Thyroid gland (tissue), 4 donors: ENCODE data around the gene PERP. TPM values are rescaled to one million over a fixed set of nuclear protein-coding genes. Genes with fewer than 3 reads are reported as not detected.

ENCODE experiments used
- DNase-seq, 2 donors: peaks; one replicate each; pipeline ENCODE4 v3.0.0-alpha.2; 2019
- H3K27ac ChIP-seq, 3 donors: fragments of 200-600 bp; sonication (generic); 1 replicate in 2 of 3; 2 replicates in 1 of 3; pipeline ENCODE4 v1.5.1; 2016 to 2019; ENCODE audit warnings: mild to moderate bottlenecking in 1 of 3, moderate library complexity in 1 of 3
- H3K27me3 ChIP-seq: fragments of 200-600 bp; sonication (generic); one replicate; pipeline ENCODE4 v1.5.1; 2019
- H3K36me3 ChIP-seq, 2 donors: fragments of 200-600 bp; sonication (generic); one replicate each; pipeline ENCODE4 v1.5.1; 2016 to 2019
- H3K4me1 ChIP-seq, 2 donors: fragments of 200-600 bp; sonication (generic); one replicate each; pipeline ENCODE4 v1.5.1; 2017 to 2019
- H3K4me3 ChIP-seq, 3 donors: fragments of 200-600 bp; sonication (generic); replicated peaks in 1 of 3; 1 replicate in 2 of 3; 2 replicates in 1 of 3; pipeline ENCODE4 v1.5.1; 2016; ENCODE audit warnings: mild to moderate bottlenecking in 1 of 3
- H3K9me3 ChIP-seq: fragments of 200-600 bp; sonication (generic); one replicate; pipeline ENCODE4 v1.5.1; 2017
- POLR2A ChIP-seq, 2 donors: fragments of 450-650 bp; IDR thresholded peaks; one replicate each; pipeline ENCODE4 v1.6.1; 2017; ENCODE audit warnings: antibody characterized with exemption in 2 of 2, mild to moderate bottlenecking in 2 of 2, moderate library complexity in 1 of 2
- WGBS, 2 donors: methylation state at CpG; one replicate each; pipeline ENCODE4 v1.1.5; 2017; 5-methylcytosine and 5-hydroxymethylcytosine counted together
- intact Hi-C: fragments of 100-400 bp; cut with DNase I; formaldehyde crosslinking; loops from one replicate; pipeline ENCODE4 v1.15.1; 2023
- total RNA-seq, 4 donors: library from RNA; depleted of rRNA; stranded (reverse); fragments of >200 nt; gene quantifications; one replicate each; pipeline ENCODE4 v1.2.3, GENCODE V29; 2016
- TF ChIP-seq, protein P1 (sequence below), 6 experiments: fragments of 200-600 bp in 3 of 6; fragments of 450-650 bp in 3 of 6; sonication (generic) in 3 of 6; IDR thresholded peaks; one replicate each; pipeline ENCODE4 v1.5.1; 2016 to 2019; ENCODE audit warnings: antibody characterized with exemption in 6 of 6, mild to moderate bottlenecking in 2 of 6, inconsistent platforms in 1 of 6, moderate library complexity in 1 of 6

Gene PERP
- total RNA-seq, 4 donors from 2014 or later, result 26.4 to 47.8 (median 31.2) TPM

GRCh38 chr6:138044972-138045371, 62.2 kb downstream of the PERP start:
- Histone ChIP-seq H3K9me3 (no peaks in the 10 kb centered on the region), H3K27ac (no peak overlapping the region), H3K36me3 (no peaks in the 10 kb centered on the region), H3K4me3 (no peak overlapping the region), H3K4me1 (no peaks in the 10 kb centered on the region), H3K27me3 (no peaks in the 10 kb centered on the region)
- no peak for DNase-seq
- TF ChIP-seq, protein P1, sequence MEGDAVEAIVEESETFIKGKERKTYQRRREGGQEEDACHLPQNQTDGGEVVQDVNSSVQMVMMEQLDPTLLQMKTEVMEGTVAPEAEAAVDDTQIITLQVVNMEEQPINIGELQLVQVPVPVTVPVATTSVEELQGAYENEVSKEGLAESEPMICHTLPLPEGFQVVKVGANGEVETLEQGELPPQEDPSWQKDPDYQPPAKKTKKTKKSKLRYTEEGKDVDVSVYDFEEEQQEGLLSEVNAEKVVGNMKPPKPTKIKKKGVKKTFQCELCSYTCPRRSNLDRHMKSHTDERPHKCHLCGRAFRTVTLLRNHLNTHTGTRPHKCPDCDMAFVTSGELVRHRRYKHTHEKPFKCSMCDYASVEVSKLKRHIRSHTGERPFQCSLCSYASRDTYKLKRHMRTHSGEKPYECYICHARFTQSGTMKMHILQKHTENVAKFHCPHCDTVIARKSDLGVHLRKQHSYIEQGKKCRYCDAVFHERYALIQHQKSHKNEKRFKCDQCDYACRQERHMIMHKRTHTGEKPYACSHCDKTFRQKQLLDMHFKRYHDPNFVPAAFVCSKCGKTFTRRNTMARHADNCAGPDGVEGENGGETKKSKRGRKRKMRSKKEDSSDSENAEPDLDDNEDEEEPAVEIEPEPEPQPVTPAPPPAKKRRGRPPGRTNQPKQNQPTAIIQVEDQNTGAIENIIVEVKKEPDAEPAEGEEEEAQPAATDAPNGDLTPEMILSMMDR (IDR thresholded peaks at IDR 0.05), result no peak
- no peak for TF ChIP-seq POLR2A (IDR thresholded peaks at IDR 0.05)
- 79 to 81% methylated on average over 1 of the region's 1 CpG for WGBS, 2 donors
- intact Hi-C loops, result no loop called here

- 93 to 96% methylated on average over 4 of the region's 4 CpGs for WGBS, 2 donors
- no peaks in the 10 kb centered on the region for H3K27me3 ChIP-seq
- no peaks in the 10 kb centered on the region for H3K4me1 ChIP-seq
- no peaks in the 10 kb centered on the region for H3K9me3 ChIP-seq
- H3K36me3 ChIP-seq, result no peaks in the 10 kb centered on the region
- no peak for DNase-seq
- intact Hi-C loops, result no loop called here
- no peak overlapping the region for H3K27ac ChIP-seq
- no peak for TF ChIP-seq POLR2A (IDR thresholded peaks at IDR 0.05)
- TF ChIP-seq, protein P1 (IDR thresholded peaks at IDR 0.05), result no peak
- H3K4me3 ChIP-seq, result no peak overlapping the region
Measured at GRCh38 chr6:138044458-138044857, 62.8 kb downstream of the PERP start.

Other genes starting within 250 kb of the PERP start
- 1 to 10 TPM; 5.9 to 7.8 (median 7.3) TPM for gene TNFAIP3, start 240.2 kb downstream of the PERP start, total RNA-seq
- 1 to 10 TPM; 2.4 to 7.2 (median 4.4) TPM for gene ARFGEF3, start 54.5 kb upstream of the PERP start, total RNA-seq
- gene PBOV1, start 111.1 kb upstream of the PERP start, total RNA-seq, result not detected